ENCODE measurements around the gene IL25. TPM values are rescaled to one million over a fixed set of nuclear protein-coding genes. Genes with fewer than 3 reads are reported as not detected.
"Not testable (repeated sequence)": the region's sequence is repeated elsewhere in the genome, so short reads cannot be mapped to it uniquely, and the experiment has no call there.

IL25 gene
- total RNA-seq, 1 experiment from 2014 or later, result not detected

- no peaks in the 10 kb centered on the region; the same call in 1 of the 2 replicates for H3K27me3 ChIP-seq (replicated peaks; ENCODE audit: control insufficient read depth, insufficient read depth, low read length)
- no peaks in the 10 kb centered on the region for H3K9me3 ChIP-seq
- peaks cover 6% of the 10 kb centered on the region for H3K27me3 Mint-ChIP-seq (ENCODE audit: insufficient read depth, unreplicated experiment)
- H3K4me3 Mint-ChIP-seq (ENCODE audit: unreplicated experiment), result no peak overlapping the region
- H3K9me3 Mint-ChIP-seq (ENCODE audit: unreplicated experiment), result no peaks in the 10 kb centered on the region
- no peak overlapping the region for H3K4me3 ChIP-seq (ENCODE audit: low read depth, low read length)
- H3K4me1 Mint-ChIP-seq (ENCODE audit: low read depth, unreplicated experiment), result no peaks in the 10 kb centered on the region
- no TSS peak for BruUV-seq (replicated peaks)
- no peak overlapping the region for H3K27ac Mint-ChIP-seq (ENCODE audit: unreplicated experiment)
- ChIA-PET CTCF (no interaction called here), POLR2A (no interaction called here)
- DNase-seq, result no peak
- no peaks in the 10 kb centered on the region for H3K36me3 ChIP-seq (ENCODE audit: control insufficient read depth, insufficient read depth, low read length)
- no peak for TF ChIP-seq CTCF (IDR thresholded peaks at IDR 0.05; ENCODE audit: insufficient read depth in 1 of 2, low read depth in 1 of 2, low read length in 1 of 2, severe bottlenecking in 1 of 2, unreplicated experiment in 1 of 2)
- intact Hi-C loops (cut with micrococcal nuclease; ENCODE audit: unreplicated experiment), result no loop called here
- H3K4me1 ChIP-seq, result no peaks in the 10 kb centered on the region
- H3K36me3 Mint-ChIP-seq (ENCODE audit: insufficient read depth, unreplicated experiment), result no peaks in the 10 kb centered on the region
These were observed 25.7 kb downstream of the IL25 start for GRCh38 chr14:23398348-23398747.

- no peaks in the 10 kb centered on the region for H3K4me1 ChIP-seq
- H3K9me3 Mint-ChIP-seq (ENCODE audit: unreplicated experiment), result no peaks in the 10 kb centered on the region
- H3K4me3 Mint-ChIP-seq (ENCODE audit: unreplicated experiment), result no peak overlapping the region
- H3K4me1 Mint-ChIP-seq (ENCODE audit: low read depth, unreplicated experiment), result no peaks in the 10 kb centered on the region
- ChIA-PET CTCF (no interaction called here), POLR2A (no interaction called here)
- no peaks in the 10 kb centered on the region for H3K36me3 Mint-ChIP-seq (ENCODE audit: insufficient read depth, unreplicated experiment)
- no peak for DNase-seq
- BruUV-seq (replicated peaks), result no TSS peak
- TF ChIP-seq CTCF (IDR thresholded peaks at IDR 0.05; ENCODE audit: insufficient read depth in 1 of 2, low read depth in 1 of 2, low read length in 1 of 2, severe bottlenecking in 1 of 2, unreplicated experiment in 1 of 2), result no peak
- no peak overlapping the region for H3K4me3 ChIP-seq (ENCODE audit: low read depth, low read length)
- no peaks in the 10 kb centered on the region; the same call in 1 of the 2 replicates for H3K27me3 ChIP-seq (replicated peaks; ENCODE audit: control insufficient read depth, insufficient read depth, low read length)
- no peak overlapping the region for H3K27ac Mint-ChIP-seq (ENCODE audit: unreplicated experiment)
- H3K36me3 ChIP-seq (ENCODE audit: control insufficient read depth, insufficient read depth, low read length), result no peaks in the 10 kb centered on the region
- intact Hi-C loops (cut with micrococcal nuclease; ENCODE audit: unreplicated experiment), result no loop called here
- H3K27me3 Mint-ChIP-seq (ENCODE audit: insufficient read depth, unreplicated experiment), result peaks cover 7% of the 10 kb centered on the region
- H3K9me3 ChIP-seq, result no peaks in the 10 kb centered on the region
These were observed 26.5 kb downstream of the IL25 start for GRCh38 chr14:23399136-23399535.

GRCh38 chr14:23399591-23399990 lies 27.0 kb downstream of the IL25 start:
- no TSS peak for BruUV-seq (replicated peaks)
- Histone ChIP-seq H3K9me3 (no peaks in the 10 kb centered on the region), H3K4me3 (ENCODE audit: low read depth, low read length) (no peak overlapping the region), H3K4me1 (no peaks in the 10 kb centered on the region), H3K27me3 (replicated peaks; ENCODE audit: control insufficient read depth, insufficient read depth, low read length) (no peaks in the 10 kb centered on the region; the same call in 1 of the 2 replicates), H3K36me3 (ENCODE audit: control insufficient read depth, insufficient read depth, low read length) (no peaks in the 10 kb centered on the region)
- intact Hi-C loops (cut with micrococcal nuclease; ENCODE audit: unreplicated experiment), result no loop called here
- peaks cover 7% of the 10 kb centered on the region for H3K27me3 Mint-ChIP-seq (ENCODE audit: insufficient read depth, unreplicated experiment)
- H3K36me3 Mint-ChIP-seq (ENCODE audit: insufficient read depth, unreplicated experiment), result no peaks in the 10 kb centered on the region
- no peak for TF ChIP-seq CTCF (IDR thresholded peaks at IDR 0.05; ENCODE audit: insufficient read depth in 1 of 2, low read depth in 1 of 2, low read length in 1 of 2, severe bottlenecking in 1 of 2, unreplicated experiment in 1 of 2)
- H3K27ac Mint-ChIP-seq (ENCODE audit: unreplicated experiment), result no peak overlapping the region
- DNase-seq, result no peak
- H3K9me3 Mint-ChIP-seq (ENCODE audit: unreplicated experiment), result no peaks in the 10 kb centered on the region
- H3K4me1 Mint-ChIP-seq (ENCODE audit: low read depth, unreplicated experiment), result no peaks in the 10 kb centered on the region
- H3K4me3 Mint-ChIP-seq (ENCODE audit: unreplicated experiment), result no peak overlapping the region
- CTCF ChIA-PET, result no interaction called here
- POLR2A ChIA-PET, result no interaction called here

GRCh38 chr14:23400496-23401149 lies 28.0 kb downstream of the IL25 start:
- H3K4me1 Mint-ChIP-seq (ENCODE audit: low read depth, unreplicated experiment); H3K4me3 Mint-ChIP-seq (ENCODE audit: unreplicated experiment); H3K36me3 ChIP-seq (ENCODE audit: control insufficient read depth, insufficient read depth, low read length); BruUV-seq (replicated peaks); H3K9me3 ChIP-seq; H3K27me3 ChIP-seq (replicated peaks; ENCODE audit: control insufficient read depth, insufficient read depth, low read length); H3K9me3 Mint-ChIP-seq (ENCODE audit: unreplicated experiment); H3K4me1 ChIP-seq; DNase-seq; H3K36me3 Mint-ChIP-seq (ENCODE audit: insufficient read depth, unreplicated experiment); intact Hi-C loops (cut with micrococcal nuclease; ENCODE audit: unreplicated experiment); H3K4me3 ChIP-seq (ENCODE audit: low read depth, low read length); POLR2A ChIA-PET; CTCF ChIA-PET; H3K27ac Mint-ChIP-seq (ENCODE audit: unreplicated experiment): not testable (repeated sequence)
- H3K27me3 Mint-ChIP-seq (ENCODE audit: insufficient read depth, unreplicated experiment), result peaks cover 11% of the 10 kb centered on the region

Measured in Caco-2 (cell line).